T-helper 9 cell (primary cell): ENCODE data around the gene FBLIM1.
"Not testable (repeated sequence)": the region's sequence is repeated elsewhere in the genome, so short reads cannot be mapped to it uniquely, and the experiment has no call there.

Experiments used
- DNase-seq: peaks from one replicate; pipeline ENCODE4 v3.0.0-alpha.2; 2020

The FBLIM1 gene

DNA sequence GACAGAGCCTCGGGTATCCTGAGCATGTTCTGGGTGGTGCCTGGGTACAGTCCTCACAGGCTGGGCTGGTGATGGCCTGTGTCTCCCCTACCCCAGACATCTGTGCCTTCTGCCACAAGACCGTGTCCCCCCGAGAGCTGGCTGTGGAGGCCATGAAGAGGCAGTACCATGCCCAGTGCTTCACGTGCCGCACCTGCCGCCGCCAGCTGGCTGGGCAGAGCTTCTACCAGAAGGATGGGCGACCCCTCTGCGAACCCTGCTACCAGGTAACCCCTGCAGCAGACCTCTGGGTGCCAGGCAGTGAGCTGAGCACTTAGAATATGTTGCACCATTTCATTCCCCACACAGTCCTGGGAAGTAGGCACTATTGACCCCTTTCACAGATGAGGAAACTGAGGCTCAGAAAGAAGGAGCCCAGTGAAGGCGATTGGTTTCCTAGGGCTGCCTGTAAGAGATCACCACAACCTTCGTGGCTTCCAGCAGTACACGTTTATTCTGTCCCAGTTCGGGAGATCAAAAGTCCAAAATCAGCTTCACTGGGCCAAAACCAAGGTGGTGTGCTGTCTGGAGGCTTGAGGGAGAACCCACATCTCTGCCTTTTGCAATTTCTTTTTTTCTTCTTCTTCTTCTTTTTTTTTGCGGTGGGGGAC is 11.8 kb downstream of the FBLIM1 start:
- DNase-seq = no peak

DNA sequence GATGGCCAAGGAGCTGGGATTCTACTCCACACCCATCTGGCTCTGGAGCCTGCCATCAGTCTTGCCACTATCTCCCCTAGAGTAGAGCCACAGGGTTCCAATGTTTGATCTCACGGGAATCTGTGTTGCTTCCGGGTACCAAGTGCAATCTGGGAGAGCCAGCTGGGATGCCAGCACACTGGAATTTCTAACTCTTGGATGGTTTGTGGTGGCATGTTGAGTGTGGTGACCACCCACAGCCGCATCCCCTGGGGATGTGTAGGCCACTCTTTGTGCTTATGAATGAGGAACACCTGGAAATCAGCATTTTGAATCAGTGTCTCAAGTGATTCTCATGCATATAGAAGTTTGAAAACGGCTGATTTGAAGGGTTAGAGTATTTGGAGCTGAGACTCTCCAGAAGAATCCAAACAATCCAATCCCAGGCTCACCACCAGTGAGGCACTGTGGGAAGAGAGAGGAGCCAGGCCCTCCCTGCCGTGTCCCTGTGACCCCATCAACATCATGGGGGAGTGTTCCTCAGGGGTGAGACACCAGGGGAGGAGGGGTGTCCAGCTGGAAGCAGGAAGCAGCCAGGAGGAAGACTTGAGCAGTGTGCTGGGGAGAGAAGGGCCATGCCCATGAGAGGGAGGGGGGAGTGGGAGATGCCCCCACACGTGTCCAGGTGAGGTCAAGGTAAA is 13.4 kb downstream of the FBLIM1 start:
- DNase-seq = no peak

DNA sequence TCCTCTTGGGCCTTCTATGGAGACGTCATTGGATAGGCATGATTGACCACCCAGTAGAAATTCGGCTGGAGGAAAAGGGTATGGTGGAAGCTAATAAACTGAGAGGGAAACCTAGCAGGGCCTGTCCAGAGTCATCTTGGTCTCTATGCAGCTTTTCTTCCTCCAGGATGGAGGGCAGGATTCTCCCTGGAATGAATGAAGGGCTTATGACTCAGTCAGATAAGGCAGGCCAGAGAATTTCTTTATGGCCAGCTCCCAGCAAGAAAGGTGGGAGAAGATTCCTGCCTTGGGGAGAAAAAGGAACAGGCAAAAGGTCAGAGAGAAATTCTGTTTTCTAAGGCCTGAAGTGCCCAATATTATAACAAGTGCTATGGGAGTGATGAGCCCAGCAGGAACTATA is 17.1 kb downstream of the FBLIM1 start:
- DNase-seq = no peak

DNA sequence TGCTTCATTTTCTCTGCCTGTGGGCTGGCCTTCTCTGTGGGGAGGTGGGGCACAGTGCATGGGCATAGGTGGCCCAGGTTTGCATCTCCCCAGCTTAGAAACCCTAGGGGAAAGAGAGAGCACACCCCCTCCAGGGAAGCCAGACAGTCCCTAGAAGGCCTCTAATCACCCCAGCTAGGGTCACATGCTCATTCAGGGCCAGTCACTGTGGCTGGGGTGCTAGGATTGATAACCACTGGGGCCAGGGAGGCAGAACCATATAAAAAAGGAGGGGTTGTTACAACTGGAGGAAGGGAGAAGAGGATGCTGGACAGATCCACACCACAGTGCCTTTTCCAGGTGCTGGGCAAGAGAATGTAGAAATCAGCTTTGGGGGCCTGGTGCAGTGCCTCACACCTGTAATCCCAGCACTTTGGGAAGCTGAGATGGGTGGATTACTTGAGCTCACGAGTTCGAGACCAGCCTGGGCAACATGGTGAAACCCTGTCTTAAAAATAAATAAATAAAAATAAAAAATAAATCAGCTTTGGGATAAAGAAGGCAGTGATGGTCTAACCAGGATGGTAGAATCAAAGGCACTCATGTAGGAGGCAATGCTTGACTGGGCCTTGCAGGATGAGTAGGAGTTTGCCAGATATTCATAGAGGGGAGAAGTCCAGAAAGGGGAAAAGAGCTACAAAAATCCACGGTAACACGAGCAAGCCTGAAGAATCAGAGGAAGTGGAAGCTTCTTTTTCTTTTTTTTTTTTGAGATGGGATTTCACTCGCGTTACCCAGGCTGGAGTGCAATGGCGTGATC is 19.5 kb downstream of the FBLIM1 start:
- no peak for DNase-seq

DNA sequence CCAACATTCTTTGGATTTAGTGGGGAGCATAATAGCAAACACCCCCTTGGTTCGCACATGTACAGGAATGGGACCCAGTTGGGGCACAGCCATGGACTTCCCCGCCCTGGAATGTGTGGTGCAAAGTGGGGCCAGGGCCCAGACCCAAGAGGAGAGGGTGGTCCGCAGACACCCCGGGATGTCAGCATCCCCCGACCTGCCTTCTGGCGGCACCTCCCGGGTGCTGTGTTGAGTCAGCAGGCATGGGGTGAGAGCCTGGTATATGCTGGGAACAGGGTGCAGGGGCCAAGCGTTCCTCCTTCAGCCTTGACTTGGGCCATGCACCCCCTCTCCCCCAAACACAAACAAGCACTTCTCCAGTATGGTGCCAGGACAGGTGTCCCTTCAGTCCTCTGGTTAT is 27.1 kb downstream of the FBLIM1 start:
- no peak for DNase-seq

DNA sequence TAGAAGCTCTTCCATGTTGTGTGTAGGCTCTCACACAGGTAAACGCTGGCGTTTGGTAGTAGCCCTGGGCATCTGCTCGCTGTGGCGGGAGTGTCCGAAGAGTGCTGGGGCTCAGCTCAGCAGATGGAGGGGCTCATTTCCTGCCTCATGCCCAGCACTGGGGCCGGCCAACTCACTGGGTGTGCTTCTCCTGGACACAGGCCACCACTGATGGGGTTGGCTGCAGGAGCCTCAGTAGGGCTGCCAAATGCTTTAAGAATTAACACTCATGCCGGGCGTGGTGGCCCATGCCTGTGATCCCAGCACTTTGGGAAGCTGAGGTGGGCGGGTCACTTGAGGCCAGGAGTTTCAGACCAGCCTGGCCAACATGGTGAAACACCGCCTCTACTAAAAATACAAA is 28.0 kb downstream of the FBLIM1 start:
- no peak for DNase-seq

DNA sequence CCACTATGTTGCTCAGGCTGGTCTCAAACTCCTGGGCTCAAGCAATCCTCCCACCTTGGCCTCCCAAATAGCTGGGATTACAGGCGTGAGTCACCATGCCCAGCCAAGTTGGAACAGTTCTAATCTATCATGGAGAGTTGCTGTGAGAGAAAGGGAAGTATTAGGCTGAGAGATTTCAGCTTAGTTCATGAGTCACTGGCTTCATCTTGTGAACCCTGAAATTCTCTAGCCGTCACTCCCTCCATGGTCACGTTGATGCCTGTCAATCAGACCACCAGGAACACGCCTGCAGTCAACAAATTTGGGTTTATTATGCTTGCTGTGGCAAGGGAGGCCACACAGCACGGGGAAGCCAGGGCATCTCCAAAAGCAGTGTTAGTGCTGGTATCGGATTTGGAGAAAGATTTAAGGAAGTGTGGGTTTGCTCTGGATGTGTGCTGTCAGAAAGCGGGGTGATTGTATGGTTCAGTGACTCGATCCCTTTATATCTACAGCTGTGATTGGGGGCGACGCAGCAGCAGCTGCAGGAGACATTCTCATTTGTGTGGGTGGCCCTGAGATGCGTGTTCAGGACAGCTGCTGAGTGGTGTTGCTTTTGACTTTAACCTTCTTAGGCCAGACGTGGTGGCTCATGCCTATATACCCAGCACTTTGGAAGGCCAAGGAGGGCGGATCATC is 30.2 kb downstream of the FBLIM1 start:
- DNase-seq = no peak

DNA sequence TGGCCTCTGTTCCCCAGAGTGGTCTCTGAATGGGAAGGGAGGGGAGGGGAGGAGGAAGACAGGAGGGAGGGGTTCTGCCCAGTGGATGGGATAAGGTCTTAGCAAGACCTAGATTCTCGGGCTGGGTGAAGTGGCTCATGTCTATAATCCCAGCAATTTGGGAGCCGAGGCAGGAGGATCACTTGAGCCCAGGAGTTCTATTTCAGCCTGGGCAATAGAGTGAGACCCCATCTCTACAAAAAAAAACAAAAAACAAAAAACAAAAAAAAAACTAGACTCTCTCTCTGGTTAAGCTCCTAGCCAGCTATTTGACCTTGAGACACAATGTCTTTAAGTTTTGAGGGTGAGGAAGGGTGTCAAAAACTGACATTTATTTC is 37.5 kb downstream of the FBLIM1 start:
- DNase-seq = no peak

DNA sequence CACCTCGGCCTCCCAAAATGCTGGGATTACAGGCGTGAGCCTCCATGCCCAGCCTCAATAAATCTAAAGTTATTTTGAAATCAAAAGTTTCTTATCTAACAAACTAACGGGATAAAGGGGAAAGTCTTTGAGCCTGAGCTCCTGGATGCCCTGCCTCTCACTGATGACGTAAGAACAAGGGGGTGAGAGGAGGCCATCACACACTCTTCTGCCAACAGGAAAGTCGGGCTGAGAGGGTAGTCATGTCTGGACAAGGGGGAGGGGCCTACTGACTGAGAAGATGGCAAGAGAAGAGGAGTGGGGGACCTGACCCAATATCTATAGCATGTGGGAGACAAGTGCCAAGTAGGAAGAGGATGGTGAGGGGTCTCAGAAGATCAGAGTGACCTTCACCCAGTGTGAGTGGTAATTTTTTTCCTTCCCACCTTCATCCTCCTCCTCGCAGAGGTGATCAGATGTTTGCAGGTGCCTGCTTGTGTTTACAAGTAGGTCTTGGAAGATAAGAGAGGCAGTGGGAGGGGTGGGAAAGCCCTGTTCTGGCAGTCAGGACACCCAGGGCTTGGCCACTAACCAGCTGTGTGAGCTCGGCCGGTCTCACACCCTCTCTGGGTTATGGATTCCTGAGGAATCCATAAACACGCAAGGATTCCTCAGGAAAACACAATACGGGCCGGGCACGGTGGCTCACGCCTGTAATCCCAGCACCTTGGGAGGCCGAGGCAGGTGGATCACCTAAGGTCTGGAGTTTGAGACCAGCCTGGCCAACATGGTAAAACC is 39.2 kb downstream of the FBLIM1 start:
- no peak for DNase-seq

DNA sequence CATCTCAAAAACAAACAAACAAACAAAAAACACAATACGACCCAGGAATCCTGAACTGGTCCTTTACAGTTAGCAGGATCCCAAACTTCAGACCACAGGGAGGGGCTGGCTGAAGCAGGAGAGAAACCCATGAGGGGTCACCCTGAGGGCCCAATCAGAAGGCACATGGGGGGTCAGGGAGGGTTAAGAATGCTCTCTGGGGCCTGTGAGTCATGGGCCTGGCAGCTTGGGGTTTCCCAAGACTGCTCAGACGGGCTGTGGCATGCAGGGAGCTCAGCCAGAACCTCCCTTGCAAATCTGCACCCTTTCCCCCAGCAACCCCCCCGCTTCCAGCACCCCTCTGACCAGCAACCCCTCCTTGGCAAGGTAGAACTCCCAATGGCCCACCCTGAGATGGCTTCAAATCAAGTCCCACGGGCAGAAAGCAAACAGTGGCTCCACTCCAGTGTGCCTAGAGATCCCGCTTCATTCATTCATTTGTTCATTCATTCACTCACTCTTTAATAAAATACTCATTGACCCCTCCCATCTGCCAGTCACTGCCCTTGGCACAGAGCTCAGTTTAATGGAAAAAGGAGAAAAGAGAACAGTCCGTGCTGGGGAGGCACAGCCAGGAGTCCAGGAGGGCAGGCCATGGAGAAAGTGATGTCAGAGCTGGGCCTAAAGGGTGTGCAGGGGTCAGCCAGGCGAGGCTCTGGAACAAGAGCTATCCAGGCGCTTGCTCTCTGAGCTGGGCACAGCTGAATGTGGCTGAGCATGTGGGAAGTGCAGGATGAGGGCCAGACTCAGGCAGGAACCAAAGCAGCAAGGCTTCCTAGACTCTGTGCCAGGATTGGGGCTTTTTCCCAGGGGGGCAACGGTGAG is 40.6 kb downstream of the FBLIM1 start:
- DNase-seq = no peak

DNA sequence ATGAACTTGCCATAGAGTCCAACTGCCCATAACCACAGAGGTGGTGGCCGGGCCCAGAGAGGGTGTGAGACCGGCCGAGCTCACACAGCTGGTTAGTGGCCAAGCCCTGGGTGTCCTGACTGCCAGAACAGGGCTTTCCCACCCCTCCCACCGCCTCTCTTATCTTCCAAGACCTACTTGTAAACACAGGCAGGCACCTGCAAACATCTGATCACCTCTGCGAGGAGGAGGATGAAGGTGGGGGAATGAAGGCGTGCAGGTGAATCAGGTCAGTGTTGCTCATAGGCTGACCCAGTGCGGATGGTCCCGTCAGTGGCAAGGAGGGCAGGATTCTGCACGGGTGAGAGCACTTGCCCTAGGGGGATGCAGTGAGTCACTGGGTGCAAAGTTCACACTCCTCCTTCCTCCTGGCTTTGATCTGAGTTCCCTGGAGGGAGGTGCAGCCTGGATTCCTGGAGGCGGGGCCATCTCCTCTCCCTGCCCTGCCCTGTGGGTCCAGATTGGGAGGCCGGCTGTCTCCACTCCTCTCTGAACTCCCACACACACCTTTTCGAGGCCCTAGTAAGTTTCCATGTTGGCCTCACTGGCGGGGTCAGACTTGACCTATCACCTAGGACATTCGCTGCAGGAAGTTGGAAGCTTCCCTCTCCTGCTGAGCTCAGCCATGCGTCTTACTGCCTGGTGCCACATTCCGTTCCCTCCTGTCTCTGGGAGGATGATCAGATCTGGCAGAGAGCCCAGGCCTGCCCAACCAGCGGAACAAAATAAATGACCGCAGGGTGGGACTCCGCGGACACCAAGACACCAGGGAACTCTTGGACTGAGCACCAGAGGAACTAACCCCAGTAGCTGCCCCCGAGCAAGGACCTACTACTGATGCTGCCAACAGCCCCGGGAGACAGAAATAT is 41.6 kb downstream of the FBLIM1 start:
- DNase-seq = no peak

DNA sequence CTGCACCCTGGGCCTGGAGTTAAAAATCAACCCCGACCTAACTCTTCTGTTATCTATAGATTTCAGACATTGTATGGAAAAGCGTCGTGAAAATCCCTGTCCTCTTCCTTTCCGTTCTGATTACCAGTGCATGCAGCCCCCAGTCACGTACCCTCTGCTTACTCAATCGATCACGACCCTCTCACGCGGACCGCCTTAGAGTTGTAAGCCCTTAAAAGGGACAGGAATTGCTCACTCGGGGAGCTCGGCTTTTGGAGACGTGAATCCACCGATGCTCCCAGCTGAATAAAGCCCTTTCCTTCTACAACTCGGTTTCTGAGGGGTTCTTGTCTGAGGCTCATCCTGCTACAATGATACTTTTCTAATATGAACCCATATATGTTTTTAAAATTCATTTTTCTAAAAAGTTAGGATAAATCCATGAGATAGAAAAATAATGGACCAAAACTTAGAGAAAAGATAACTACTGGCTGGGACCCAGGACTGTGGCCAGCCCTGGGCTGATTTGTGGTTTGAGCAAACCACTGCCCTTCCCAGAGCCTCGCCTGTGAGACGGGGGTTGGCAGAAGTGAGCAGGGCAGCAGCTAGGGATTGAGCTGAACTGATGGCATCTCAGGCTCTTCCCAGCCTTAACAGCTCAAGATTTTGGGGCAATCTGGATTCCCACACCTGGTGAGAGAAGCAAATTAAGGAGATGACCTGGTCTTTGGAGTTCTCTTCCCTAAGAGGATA is 43.8 kb downstream of the FBLIM1 start:
- DNase-seq = no peak

DNA sequence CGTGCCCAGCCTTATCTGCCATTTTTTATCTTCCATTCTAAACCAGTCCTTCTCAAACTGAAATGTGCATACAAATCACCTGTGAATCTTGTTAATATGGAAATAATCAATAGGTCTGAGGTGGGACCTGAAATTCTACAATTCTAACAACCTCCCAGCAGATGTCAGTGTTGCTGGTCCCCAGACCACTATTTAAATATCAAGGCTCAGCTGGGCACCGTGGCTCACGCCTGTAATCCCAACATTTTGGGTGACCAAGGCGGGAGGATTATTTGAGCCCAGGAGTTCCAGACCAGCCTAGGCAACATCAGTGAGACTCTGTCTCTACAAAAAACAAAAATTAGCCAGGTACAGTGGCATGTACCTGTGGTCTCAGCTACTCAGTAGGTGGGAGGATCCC is 44.8 kb downstream of the FBLIM1 start:
- DNase-seq = no peak

DNA sequence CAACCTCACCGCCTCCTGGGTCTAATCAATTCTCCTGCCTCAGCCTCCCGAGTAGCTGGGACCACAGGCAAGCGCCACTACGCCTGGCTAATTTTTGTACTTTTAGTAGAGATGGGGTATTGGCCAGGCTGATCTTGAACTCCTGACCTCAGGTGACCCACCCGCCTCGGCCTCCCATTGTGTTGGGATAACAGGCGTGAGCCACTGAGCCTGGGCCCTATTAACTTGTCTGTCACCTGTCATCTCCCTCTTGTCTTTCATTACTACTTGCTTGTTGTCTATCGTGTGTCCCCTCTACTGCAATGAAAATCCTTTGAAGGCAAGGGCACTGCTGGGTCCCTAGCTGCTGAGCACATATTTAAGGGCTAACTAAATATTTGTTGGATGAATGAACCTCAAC is 45.5 kb downstream of the FBLIM1 start:
- no peak for DNase-seq

DNA sequence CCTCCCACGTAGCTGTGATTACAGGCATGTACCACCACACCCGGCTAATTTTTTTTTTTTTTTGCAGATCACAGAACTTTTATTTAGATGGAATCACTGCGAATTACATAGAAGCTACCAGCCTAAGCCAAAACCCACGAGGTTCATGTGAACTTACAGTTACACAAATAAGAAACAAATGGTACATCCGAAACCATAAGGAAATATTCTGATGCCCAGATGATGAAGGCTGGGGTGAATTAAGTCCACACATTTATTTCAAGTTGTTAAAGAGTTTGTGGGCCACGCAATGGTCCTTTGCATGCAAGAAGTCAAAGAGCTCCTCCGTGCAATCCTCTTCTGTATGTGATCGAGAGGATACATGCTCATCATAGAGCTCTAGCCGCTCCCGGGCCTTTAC is 48.5 kb downstream of the FBLIM1 start:
- DNase-seq = no peak

DNA sequence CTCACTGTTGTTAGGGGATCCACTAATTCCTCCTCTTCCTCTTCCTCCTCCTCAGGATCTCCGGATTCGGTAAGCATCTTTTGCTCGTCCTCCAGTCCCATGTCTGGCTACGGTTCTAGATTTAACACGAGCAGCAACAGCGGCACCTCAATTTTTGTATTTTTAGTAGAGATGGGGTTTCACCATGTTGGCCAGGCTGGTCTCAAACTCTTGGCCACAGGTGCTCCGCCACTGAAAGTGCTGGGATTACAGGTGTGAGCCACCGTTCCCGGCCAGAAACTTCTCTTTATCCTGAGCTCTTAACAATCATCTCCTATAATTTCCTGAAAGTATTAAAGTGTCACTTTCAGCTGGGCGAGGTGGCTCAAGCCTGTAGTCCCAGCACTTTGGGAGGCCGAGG is 49.0 kb downstream of the FBLIM1 start, which contains the start of gene UQCRHL:
Gene UQCRHL, minus strand, starts transcription at position 101 of the 400 bp plus-strand sequence. Its CDS starts 0 bp downstream, at position 101.
- DNase-seq = not testable (repeated sequence)

DNA sequence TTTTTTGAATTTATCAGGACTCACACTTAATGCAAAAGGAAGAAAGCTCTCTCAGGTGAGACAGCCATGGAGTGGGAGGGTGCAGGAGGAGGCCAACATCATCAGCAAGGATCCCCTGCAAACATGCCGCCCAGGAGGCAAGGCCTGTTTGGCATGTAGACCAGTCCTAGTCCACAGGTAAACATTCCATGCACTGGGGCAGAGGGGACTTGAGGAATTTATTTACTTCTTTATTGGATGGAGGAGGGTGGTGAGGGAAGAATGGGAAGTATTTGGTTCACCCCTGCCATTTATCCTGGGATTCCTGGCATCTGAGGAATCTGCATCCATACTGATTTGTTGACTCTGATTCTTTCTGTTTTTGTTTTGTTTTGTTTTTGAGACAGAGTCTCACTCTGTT is 50.4 kb downstream of the FBLIM1 start:
- no peak for DNase-seq

DNA sequence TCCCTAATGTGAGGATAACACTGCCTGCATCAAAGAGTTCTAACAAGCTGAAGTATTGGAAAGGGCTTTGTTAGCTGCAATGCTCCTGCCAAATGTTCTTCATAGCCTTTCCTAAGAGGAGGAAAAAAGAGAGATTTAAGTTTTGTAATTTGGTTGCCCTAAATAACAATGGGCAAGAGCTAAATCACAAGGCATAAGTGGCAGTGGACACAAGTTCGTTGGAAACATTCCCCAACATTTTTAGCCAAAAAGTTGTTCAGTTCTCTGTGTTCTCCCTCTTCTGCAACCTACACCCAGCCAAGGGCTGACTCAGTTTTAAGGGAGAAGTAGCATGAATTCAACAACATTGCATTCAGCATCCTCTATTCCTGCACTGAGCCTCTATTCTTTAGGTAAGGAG is 51.5 kb downstream of the FBLIM1 start:
- no peak for DNase-seq

DNA sequence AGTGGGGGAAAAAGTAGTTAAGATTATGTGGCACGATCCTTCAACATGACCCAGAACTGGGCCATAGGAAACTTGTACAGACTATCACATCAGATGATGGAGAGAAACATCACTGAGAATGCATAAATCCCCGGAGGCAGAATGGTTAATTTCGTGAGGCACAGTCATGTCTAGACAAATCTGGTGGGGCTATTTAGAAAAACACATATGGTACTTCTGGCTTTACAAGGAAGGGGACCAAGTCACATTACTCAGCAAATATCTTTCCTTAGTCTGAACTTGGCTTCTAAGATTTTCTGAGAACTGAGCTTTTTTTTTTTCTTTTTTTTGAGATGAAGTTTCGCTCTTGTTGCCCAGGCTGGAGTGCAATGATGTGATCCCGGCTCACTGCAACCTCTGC is 58.1 kb downstream of the FBLIM1 start:
- no peak for DNase-seq

DNA sequence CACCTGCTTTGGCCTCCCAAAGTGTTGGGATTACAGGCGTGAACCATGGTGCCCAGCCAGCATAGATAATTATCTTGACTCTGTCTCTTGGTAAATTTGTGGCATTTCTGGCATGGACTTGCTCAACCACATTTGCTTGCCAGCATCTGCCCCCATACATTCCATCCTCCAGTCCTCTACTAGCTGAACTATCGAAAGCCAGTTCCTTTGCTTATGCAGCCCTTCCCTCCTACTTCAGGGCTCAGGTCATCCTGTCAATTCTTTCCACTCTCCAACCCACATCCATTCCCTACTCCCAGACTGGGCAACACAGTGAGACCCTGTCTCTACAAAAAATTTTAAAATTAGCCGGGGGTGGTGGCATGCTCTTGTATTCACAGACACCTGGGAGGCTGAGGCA is 61.9 kb downstream of the FBLIM1 start:
- DNase-seq = no peak
